HCT116 (cell line): ENCODE results near the gene ACO2. TPM values are rescaled to one million over a fixed set of nuclear protein-coding genes. Genes with fewer than 3 reads are reported as not detected.

Experiments
- ATAC-seq: fragments of 200-7000 bp; cut with Tn5 transposase; 2 replicates; pipeline ENCODE4 v1.9.1; 2020; ENCODE audit warnings: mild to moderate bottlenecking, moderate library complexity
- BruUV-seq: library from RNA; stranded (reverse); fragments of 400-500 nt; replicated peaks from 2 replicates; lab custom pipeline; 2021; lab: Mats Ljungman, UMichigan
- CTCF ChIA-PET: fragments of 300-600 bp; sonication (Branson Sonifier 250); formaldehyde crosslinking; loops from one replicate; lab custom pipeline; 2021; ENCODE audit warnings: antibody characterized with exemption; lab: Charles Lee
- POLR2A ChIA-PET: fragments of 300-600, 350-600 bp; sonication (Branson Sonifier 250); formaldehyde crosslinking; loops from one replicate; lab custom pipeline; 2021; ENCODE audit warnings: antibody characterized with exemption; lab: Charles Lee
- RAD21 ChIA-PET, 2 experiments: fragments of 300-600 bp; sonication (Branson Sonifier 250); formaldehyde crosslinking; loops; one replicate each; lab custom pipeline; 2023; ENCODE audit warnings: low total read pairs in 2 of 2; ENCODE audit not compliant: uncharacterized antibody in 2 of 2, unreplicated experiment in 2 of 2, low non-redundant PET in 1 of 2; lab: Charles Lee
- DNase-seq: peaks from one replicate; pipeline ENCODE4 v3.0.0-alpha.2; 2010; ENCODE audit warnings: low read depth, low spot score
- H2AFZ ChIP-seq: fragments of 200-600 bp; shearing (Covaris generic), sonication (generic); 2 replicates; pipeline ENCODE4 v1.6.1; 2017; ENCODE audit warnings: low read depth, mixed run types, mixed read lengths, antibody characterized with exemption, low read length; ENCODE audit not compliant: poor library complexity, severe bottlenecking
- H3K27ac ChIP-seq: 2 replicates; pipeline ENCODE4 v1.5.1; 2012; ENCODE audit warnings: low read depth, low read length
- H3K27me3 ChIP-seq: fragments of 200-600 bp; sonication (generic); 2 replicates; pipeline ENCODE4 v1.6.1; 2016; ENCODE audit warnings: mixed run types, low read length, mixed read lengths; ENCODE audit not compliant: insufficient read depth
- H3K36me3 ChIP-seq, 2 experiments: fragments of 200-500 bp in 1 of 2; fragments of 200-600 bp in 1 of 2; sonication (Bioruptor generic) in 1 of 2; sonication (generic) in 1 of 2; 2 replicates each; pipeline versions ENCODE4 v1.5.1 to v1.6.1; 2014 to 2016; ENCODE audit warnings: low read length in 2 of 2, inconsistent platforms in 1 of 2, mixed read lengths in 1 of 2, mixed run types in 1 of 2; ENCODE audit not compliant: insufficient read depth in 2 of 2, control insufficient read depth in 1 of 2
- H3K4me1 ChIP-seq, 2 experiments: fragments of 200-600 bp in 1 of 2; sonication (generic) in 1 of 2; 2 replicates each; pipeline versions ENCODE4 v1.5.1 to v1.6.1; 2012 to 2017; ENCODE audit warnings: low read length in 2 of 2, inconsistent platforms in 1 of 2, mild to moderate bottlenecking in 1 of 2, mixed read lengths in 1 of 2, mixed run types in 1 of 2, moderate library complexity in 1 of 2; ENCODE audit not compliant: insufficient read depth in 2 of 2, control insufficient read depth in 1 of 2
- H3K4me2 ChIP-seq: fragments of 200-600 bp; sonication (generic); 2 replicates; pipeline ENCODE4 v1.6.1; 2017; ENCODE audit warnings: mixed run types, low read length, mixed read lengths
- H3K4me3 ChIP-seq, 2 experiments: fragments of 200-600 bp in 1 of 2; sonication (generic) in 1 of 2; replicated peaks in 1 of 2; 2 replicates each; pipeline ENCODE4 v1.5.1; 2011 to 2016; ENCODE audit warnings: low read length in 2 of 2, control low read depth in 1 of 2, low read depth in 1 of 2, mild to moderate bottlenecking in 1 of 2, mixed read lengths in 1 of 2, mixed run types in 1 of 2
- H3K79me2 ChIP-seq: fragments of 200-600 bp; sonication (generic); 2 replicates; pipeline ENCODE4 v1.6.1; 2017; ENCODE audit warnings: mild to moderate bottlenecking, mixed run types, low read length, moderate library complexity, mixed read lengths; ENCODE audit not compliant: insufficient read depth
- H3K9ac ChIP-seq: fragments of 200-600 bp; sonication (generic); 2 replicates; pipeline ENCODE4 v1.6.1; 2016; ENCODE audit warnings: low read length, mixed read lengths
- H3K9me2 ChIP-seq: fragments of 200-600 bp; sonication (generic), shearing (Covaris generic); 2 replicates; pipeline ENCODE4 v1.6.1; 2017; ENCODE audit warnings: mixed run types, mild to moderate bottlenecking, moderate library complexity; ENCODE audit not compliant: insufficient read depth
- H3K9me3 ChIP-seq, 2 experiments: fragments of 200-500 bp in 1 of 2; fragments of 200-600 bp in 1 of 2; sonication (Bioruptor generic) in 1 of 2; sonication (generic) in 1 of 2; 2 replicates each; pipeline ENCODE4 v1.6.1; 2014 to 2017; ENCODE audit warnings: low read length in 2 of 2, mixed read lengths in 2 of 2, inconsistent platforms in 1 of 2, low read depth in 1 of 2, mild to moderate bottlenecking in 1 of 2, mixed run types in 1 of 2, moderate library complexity in 1 of 2; ENCODE audit not compliant: control insufficient read depth in 1 of 2, insufficient read depth in 1 of 2
- H4K20me1 ChIP-seq: fragments of 200-600 bp; sonication (generic), shearing (Covaris generic); 2 replicates; pipeline ENCODE4 v1.6.1; 2017; ENCODE audit warnings: mixed run types, mild to moderate bottlenecking, moderate library complexity; ENCODE audit not compliant: insufficient read depth
- ATF3 ChIP-seq: IDR thresholded peaks from 2 replicates; pipeline ENCODE4 v1.6.1; 2012
- EGR1 ChIP-seq: IDR thresholded peaks from 2 replicates; pipeline ENCODE4 v1.6.1; 2012; ENCODE audit warnings: low read depth
- ELF1 ChIP-seq: IDR thresholded peaks from 2 replicates; pipeline ENCODE4 v1.6.1; 2012; ENCODE audit warnings: low read depth, borderline replicate concordance
- JUND ChIP-seq: IDR thresholded peaks from 2 replicates; pipeline ENCODE4 v1.6.1; 2012
- POLR2A ChIP-seq: IDR thresholded peaks from 2 replicates; pipeline ENCODE4 v1.7.0; 2011; ENCODE audit warnings: borderline replicate concordance; ENCODE audit not compliant: insufficient read depth, insufficient read length; ENCODE audit errors: extremely low read depth
- POLR2AphosphoS5 ChIP-seq: IDR thresholded peaks from 2 replicates; pipeline ENCODE4 v1.6.1; 2011; ENCODE audit warnings: mild to moderate bottlenecking, low read depth, low read length, moderate library complexity
- RAD21 ChIP-seq: IDR thresholded peaks from 2 replicates; pipeline ENCODE4 v1.6.1; 2012; ENCODE audit warnings: low read depth, mild to moderate bottlenecking
- SIN3A ChIP-seq: IDR thresholded peaks from 2 replicates; pipeline ENCODE4 v1.6.1; 2012; ENCODE audit warnings: low read depth
- SP1 ChIP-seq: IDR thresholded peaks from 2 replicates; pipeline ENCODE4 v1.6.1; 2012; ENCODE audit warnings: low read depth
- SRF ChIP-seq: IDR thresholded peaks from 2 replicates; pipeline ENCODE4 v1.6.1; 2012; ENCODE audit warnings: low read depth
- TCF7L2 ChIP-seq: IDR thresholded peaks from 2 replicates; pipeline ENCODE4 v1.7.0; 2011; ENCODE audit warnings: borderline replicate concordance, inconsistent platforms; ENCODE audit not compliant: insufficient read depth, insufficient read length; ENCODE audit errors: extremely low read depth
- ZFX ChIP-seq: fragments of 450-650 bp; IDR thresholded peaks from 2 replicates; pipeline ENCODE4 v1.6.1; 2017
- intact Hi-C: fragments of 100-400 bp; cut with micrococcal nuclease; formaldehyde crosslinking; loops from 2 replicates; pipeline ENCODE4 v1.10.0; 2022
- total RNA-seq: library from RNA; stranded (reverse); gene quantifications from one replicate; pipeline ENCODE4 v1.2.1, GENCODE V29; 2021; ENCODE audit not compliant: unreplicated experiment
- TF ChIP-seq, protein P1 (sequence below): IDR thresholded peaks from 2 replicates; pipeline ENCODE4 v1.6.1; 2012
- TF ChIP-seq, protein P2 (sequence below), 3 experiments: fragments of 200-600 bp in 1 of 3; sonication (generic) in 1 of 3; IDR thresholded peaks in 2 of 3; conservative IDR thresholded peaks in 1 of 3; 2 replicates each; pipeline ENCODE4 v1.5.1; 2012 to 2017; ENCODE audit warnings: low read depth in 2 of 3, low read length in 2 of 3, antibody characterized with exemption in 1 of 3, borderline replicate concordance in 1 of 3, control low read depth in 1 of 3, mild to moderate bottlenecking in 1 of 3, mixed read lengths in 1 of 3, mixed run types in 1 of 3, moderate library complexity in 1 of 3; ENCODE audit not compliant: insufficient read depth in 1 of 3

The ACO2 gene
- total RNA-seq, 1 experiment from 2014 or later = 108 TPM

DNA sequence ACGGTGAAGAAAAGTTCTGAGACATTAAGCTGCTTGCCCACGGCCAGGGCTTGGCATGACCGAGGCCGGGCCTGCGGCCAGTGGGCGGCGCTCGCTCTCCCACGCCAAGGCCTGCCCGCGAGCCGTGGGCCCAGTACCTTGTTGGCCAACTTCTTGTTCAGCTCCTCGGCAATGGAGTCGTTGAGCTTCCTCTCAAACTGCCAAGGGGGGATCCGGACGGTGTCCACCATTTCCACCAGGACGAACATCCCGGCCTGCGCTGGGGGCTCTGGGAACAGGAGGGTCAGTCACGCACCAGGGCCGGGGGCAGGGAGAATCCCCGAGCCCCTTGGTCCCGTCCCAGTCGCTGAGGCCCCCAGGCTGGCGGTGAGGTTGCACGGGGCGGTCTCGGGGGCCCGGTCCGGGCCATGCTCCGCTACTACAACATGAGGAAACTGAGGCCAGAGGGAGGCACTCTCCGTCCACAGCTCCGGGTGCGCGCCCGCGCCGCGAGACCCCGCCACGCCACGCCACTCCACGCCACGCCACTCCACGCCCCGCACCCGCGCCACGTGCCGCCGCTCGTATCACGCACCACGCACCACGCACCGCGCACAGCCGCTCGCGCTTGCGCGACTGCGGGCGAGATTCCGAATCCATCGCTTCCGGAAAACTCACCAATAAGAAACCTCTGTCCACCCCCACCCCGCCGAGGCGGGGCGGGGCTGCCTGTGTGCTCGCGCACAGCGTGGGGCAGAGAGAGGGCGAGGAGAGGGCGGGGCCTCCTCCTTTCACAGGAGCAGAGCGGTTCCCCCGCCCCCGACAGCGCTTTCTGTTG lies 75.1 kb downstream of the ACO2 start, which contains the start of gene POLR3H:
Gene POLR3H, minus strand, starts transcription at position 617 of the 817 bp plus-strand sequence. Its CDS starts 369 bp downstream, at position 248.
- RAD21 ChIA-PET = interaction anchor here in 1 of 2 experiments (0.5 kb wide), 1 partner anchor 46 kb away, joined by 3 read pairs; the partner anchor contains the start of gene PMM1
- TF ChIP-seq, protein P1, sequence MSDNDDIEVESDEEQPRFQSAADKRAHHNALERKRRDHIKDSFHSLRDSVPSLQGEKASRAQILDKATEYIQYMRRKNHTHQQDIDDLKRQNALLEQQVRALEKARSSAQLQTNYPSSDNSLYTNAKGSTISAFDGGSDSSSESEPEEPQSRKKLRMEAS = peak; percentile 97
- TF ChIP-seq ZFX (peak; percentile 83; the same call in 1 of the 2 replicates), ELF1 (peak; percentile 73; the same call in 1 of the 2 replicates), ATF3 (no peak), SIN3A (peak; percentile 63; the same call in 1 of the 2 replicates), JUND (no peak), SP1 (peak; percentile 64), POLR2AphosphoS5 (peak; percentile 76), TCF7L2 (no peak), POLR2A (no peak), RAD21 (peak; percentile 66), EGR1 (peak; percentile 82), SRF (no peak)
- TF ChIP-seq, protein P2, sequence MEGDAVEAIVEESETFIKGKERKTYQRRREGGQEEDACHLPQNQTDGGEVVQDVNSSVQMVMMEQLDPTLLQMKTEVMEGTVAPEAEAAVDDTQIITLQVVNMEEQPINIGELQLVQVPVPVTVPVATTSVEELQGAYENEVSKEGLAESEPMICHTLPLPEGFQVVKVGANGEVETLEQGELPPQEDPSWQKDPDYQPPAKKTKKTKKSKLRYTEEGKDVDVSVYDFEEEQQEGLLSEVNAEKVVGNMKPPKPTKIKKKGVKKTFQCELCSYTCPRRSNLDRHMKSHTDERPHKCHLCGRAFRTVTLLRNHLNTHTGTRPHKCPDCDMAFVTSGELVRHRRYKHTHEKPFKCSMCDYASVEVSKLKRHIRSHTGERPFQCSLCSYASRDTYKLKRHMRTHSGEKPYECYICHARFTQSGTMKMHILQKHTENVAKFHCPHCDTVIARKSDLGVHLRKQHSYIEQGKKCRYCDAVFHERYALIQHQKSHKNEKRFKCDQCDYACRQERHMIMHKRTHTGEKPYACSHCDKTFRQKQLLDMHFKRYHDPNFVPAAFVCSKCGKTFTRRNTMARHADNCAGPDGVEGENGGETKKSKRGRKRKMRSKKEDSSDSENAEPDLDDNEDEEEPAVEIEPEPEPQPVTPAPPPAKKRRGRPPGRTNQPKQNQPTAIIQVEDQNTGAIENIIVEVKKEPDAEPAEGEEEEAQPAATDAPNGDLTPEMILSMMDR (IDR thresholded peaks at IDR 0.05 in 2 of 3, conservative IDR thresholded peaks at IDR 0.05 in 1 of 3; ENCODE audit: borderline replicate concordance in 1 of 3, insufficient read depth in 1 of 3, low read depth in 2 of 3, low read length in 2 of 3) = peak; percentile 61 to 68 (median 64); a peak in 5 of 6 replicates

More for the DNA sequence above, 75.1 kb downstream of the ACO2 start, which contains the start of gene POLR3H:
- H3K4me2 ChIP-seq = peak within 1 kb of the TSS; percentile 94
- H3K36me3 ChIP-seq = peaks cover 10 to 19% of the 10 kb centered on the region in 2 experiments; a peak in 3 of 4 replicates
- peak within 1 kb of the TSS; percentile 92 to 99 for H3K4me3 ChIP-seq
- H3K9ac ChIP-seq = peak within 1 kb of the TSS; percentile 100
- CTCF ChIA-PET = interaction anchor here (1.0 to 1.5 kb wide), 4 partner anchors 17 to 54 kb away, joined by 3 to 7 read pairs (median 6); no protein-coding TSS in a partner anchor
- H3K4me1 ChIP-seq = peaks cover 15 to 25% of the 10 kb centered on the region in 2 experiments
- intact Hi-C loops = no loop called here
- peak; percentile 98 for ATAC-seq
- no peaks in the 10 kb centered on the region for H3K9me2 ChIP-seq
- H3K27ac ChIP-seq = peak within 1 kb of the TSS; percentile 94
- H2AFZ ChIP-seq = peak within 1 kb of the TSS; percentile 77
- BruUV-seq = TSS peak; percentile 51
- no peaks in the 10 kb centered on the region for H3K27me3 ChIP-seq
- peaks cover 6% of the 10 kb centered on the region; the same call in 1 of the 2 replicates for H4K20me1 ChIP-seq
- POLR2A ChIA-PET = interaction anchor here (0.9 to 1.3 kb wide), 4 partner anchors 9 to 46 kb away, joined by 3 to 7 read pairs (median 4); partner anchors contain the start of gene PMM1
- peaks cover 53% of the 10 kb centered on the region for H3K79me2 ChIP-seq
- DNase-seq = peak; percentile 90
- no peaks in the 10 kb centered on the region for H3K9me3 ChIP-seq
